GM12874 (cell line): ENCODE data around the gene FAM107B.

Experiments used
- CTCF ChIP-seq: IDR thresholded peaks from 2 replicates; pipeline ENCODE4 v1.5.1; 2011; ENCODE audit warnings: low read depth, mild to moderate bottlenecking, control low read depth, low read length, moderate library complexity; ENCODE audit not compliant: insufficient read depth

FAM107B gene

GRCh38 chr10:14483417-14483816 lies 291.3 kb downstream of the FAM107B start:
- TF ChIP-seq CTCF: no peak

- TF ChIP-seq CTCF: no peak
These were observed 292.9 kb downstream of the FAM107B start for GRCh38 chr10:14481752-14482151.

GRCh38 chr10:14481014-14481413 lies 293.7 kb downstream of the FAM107B start:
- TF ChIP-seq CTCF: no peak

GRCh38 chr10:14478604-14479003 lies 296.1 kb downstream of the FAM107B start:
- peak; percentile 34 for TF ChIP-seq CTCF

- TF ChIP-seq CTCF: no peak
These were observed 296.5 kb downstream of the FAM107B start for GRCh38 chr10:14478201-14478600.

- no peak for TF ChIP-seq CTCF
These were observed 297.3 kb downstream of the FAM107B start for GRCh38 chr10:14477408-14477710.

GRCh38 chr10:14476641-14477407 lies 297.9 kb downstream of the FAM107B start:
- no peak for TF ChIP-seq CTCF
